Colon (tissue), 2 donors: ENCODE results near the gene ACSF3.
"Not testable (repeated sequence)": the region's sequence is repeated elsewhere in the genome, so short reads cannot be mapped to it uniquely, and the experiment has no call there.

ENCODE experiments used
- FAIRE-seq: peaks from 2 replicates; lab custom pipeline; 2012; peaks lifted over from hg19 to GRCh38; lab: Jason Lieb, UNC
- donor health status: control.
- donor health status: control.

Gene ACSF3

DNA sequence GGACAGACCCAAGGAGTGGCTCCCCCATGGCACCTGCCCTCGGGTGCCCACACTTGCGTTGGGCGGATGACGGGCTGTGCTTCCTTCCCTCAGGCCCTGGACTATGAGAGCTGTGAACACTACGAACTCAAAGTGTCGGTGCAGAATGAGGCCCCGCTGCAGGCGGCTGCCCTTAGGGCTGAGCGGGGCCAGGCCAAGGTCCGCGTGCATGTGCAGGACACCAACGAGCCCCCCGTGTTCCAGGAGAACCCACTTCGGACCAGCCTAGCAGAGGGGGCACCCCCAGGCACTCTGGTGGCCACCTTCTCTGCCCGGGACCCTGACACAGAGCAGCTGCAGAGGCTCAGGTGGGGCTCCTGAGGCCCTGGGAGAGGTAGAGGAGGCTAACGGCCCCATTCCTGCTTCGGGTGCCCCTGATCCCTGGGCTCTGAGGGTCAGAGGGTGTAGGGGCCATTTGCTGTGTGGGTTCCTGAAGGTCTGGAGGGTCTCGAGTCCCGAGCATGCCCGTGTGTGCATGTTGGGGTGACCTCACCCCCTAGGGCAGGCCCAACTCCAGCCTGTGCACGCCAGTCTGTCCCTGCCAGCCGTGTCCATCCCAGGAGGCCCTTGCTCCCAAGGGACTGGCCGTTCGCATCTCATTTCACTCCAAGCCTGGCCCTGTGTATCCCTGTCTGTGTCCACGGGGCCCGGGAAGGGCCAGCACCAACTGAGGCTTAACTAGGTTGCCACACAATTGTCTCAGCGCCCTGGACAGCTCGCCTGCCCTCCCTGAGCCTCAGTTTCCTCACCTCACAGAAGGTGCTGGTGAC, 96.7 kb downstream of the ACSF3 start:
- no peak for FAIRE-seq

DNA sequence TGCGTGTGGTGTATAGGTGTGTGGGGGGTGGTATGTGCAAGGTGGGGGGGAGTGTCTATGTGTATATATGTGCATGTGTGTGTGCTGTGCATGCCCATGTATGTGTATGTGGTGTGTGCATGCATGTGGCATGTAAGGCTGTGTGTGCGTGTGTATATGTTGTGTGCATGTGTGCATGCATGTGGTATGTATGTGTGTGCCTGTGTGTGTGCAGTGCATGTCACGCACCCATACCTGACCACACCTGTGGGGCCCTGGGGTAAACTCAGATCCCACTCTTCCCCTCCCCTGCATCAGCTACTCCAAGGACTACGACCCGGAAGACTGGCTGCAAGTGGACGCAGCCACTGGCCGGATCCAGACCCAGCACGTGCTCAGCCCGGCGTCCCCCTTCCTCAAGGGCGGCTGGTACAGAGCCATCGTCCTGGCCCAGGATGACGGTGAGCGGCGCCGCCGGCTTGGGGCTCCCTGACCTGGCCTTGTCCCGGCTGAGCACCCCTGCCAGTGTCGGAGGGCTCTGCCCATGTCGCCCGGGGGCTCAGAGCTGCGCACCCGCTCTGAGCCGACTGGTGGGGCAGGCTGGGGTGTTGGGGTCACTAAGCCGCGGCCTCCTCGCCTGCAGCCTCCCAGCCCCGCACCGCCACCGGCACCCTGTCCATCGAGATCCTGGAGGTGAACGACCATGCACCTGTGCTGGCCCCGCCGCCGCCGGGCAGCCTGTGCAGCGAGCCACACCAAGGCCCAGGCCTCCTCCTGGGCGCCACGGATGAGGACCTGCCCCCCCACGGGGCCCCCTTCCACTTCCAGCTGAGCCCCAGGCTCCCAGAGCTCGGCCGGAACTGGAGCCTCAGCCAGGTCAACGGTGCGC, 97.6 kb downstream of the ACSF3 start:
- FAIRE-seq, result no peak

GRCh38 chr16:89191901-89192185, 98.2 kb downstream of the ACSF3 start:
- no peak for FAIRE-seq

DNA sequence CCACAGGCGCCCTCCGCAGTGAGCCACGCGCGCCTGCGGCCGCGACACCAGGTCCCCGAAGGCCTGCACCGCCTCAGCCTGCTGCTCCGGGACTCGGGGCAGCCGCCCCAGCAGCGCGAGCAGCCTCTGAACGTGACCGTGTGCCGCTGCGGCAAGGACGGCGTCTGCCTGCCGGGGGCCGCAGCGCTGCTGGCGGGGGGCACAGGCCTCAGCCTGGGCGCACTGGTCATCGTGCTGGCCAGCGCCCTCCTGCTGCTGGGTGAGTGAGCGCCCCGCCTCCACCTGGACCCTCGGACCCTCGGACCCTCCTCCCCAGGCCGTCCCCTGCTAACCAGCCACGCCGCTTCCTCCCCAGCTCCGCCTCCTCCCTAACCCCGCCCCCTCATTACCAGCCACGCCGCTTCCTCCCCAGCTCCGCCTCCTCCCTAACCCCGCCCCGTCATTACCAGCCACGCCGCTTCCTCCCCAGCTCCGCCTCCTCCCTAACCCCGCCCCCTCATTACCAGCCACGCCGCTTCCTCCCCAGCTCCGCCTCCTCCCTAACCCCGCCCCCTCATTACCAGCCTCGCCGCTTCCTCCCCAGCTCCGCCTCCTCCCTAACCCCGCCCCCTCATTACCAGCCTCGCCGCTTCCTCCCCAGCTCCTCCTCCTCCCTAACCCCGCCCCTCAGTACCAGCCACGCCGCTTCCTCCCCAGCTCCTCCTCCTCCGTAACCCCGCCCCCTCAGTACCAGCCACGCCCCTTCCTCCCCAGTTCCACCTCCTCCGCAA, 98.7 kb downstream of the ACSF3 start:
- not testable (repeated sequence) for FAIRE-seq

DNA sequence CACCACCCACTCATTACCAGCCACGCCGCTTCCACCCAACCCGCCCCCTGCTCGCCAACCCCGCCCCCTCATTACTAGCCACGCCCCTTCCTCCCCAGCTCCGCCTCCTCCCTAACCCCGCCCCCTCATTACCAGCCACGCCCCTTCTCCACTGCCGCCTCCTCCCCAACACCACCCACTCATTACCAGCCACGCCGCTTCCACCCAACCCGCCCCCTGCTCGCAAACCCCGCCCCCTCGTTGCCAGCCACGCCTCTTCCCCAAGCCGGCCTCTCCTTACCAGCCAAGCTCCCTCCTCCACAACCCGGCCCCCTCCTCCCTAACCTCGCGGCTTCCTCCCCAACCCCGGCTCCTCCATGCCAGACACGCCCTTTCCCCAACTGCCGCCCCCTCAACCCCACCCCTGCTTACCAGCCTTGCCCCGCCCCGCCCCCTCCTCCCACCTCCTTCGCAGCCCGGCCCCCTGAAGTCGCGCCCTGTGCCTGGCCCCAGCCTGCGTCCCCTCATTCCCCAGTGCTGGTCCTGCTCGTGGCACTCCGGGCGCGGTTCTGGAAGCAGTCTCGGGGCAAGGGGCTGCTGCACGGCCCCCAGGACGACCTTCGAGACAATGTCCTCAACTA, 99.4 kb downstream of the ACSF3 start:
- FAIRE-seq, result no peak

DNA sequence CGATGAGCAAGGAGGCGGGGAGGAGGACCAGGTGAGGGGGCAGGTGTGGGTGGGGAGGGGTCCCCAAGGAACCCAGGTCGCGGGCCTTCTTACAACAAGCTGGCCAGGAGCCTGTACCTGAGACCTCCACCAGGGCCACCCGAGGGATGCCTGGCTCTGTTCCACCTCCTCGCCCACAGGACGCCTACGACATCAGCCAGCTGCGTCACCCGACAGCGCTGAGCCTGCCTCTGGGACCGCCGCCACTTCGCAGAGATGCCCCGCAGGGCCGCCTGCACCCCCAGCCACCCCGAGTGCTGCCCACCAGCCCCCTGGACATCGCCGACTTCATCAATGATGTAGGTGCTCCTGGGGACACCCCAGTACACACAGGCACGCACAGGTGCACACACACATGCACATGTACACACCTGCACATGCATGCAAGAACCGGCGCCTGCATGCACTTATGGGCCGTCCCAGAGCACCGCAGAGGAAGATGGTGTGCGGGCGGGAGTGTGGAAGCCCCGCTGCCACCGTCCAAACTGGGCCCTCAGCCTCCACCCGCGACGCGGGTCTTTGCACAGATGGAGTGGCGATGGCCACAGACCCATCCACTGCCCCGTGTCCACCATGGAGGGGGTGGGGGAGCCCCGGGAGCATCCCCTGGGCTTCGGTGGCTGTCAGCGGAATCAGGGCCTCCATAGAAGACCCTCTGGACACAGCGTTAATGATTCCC, 100.1 kb downstream of the ACSF3 start:
- no peak for FAIRE-seq

- FAIRE-seq, result no peak
These were observed 101.0 kb downstream of the ACSF3 start for GRCh38 chr16:89194340-89195311.

DNA sequence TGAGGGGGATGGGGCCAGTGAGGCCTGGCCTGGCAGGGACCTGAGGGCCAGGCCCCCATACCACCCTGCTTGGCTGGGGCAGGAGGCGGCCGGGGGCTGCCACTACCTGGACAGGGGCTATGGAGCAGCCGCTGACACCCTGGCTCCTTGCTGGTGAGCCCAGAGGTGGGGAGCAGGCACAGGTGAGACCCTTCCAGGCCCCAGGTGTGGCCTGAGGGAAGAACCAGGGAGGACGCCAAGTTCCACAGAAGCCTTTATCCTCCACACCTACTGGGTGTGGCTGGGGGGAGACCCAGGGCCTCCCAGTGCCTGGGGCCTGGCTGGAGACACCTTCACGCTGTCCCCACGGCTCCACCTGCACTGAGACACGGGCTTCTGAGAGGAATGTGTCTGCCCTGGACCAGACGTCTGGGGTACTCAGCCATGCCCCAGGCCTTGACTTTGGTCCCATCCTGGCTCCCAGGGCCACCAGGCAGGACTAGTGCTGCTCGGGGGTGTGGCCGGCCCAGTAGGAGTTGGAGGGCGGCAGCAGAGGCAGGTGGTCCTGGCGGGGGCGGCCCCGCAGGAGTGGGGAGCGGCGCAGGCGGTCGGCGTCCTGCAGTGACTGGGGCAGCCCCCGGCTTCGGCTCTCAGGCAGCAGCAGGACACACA, 102.0 kb downstream of the ACSF3 start:
- FAIRE-seq, result no peak

DNA sequence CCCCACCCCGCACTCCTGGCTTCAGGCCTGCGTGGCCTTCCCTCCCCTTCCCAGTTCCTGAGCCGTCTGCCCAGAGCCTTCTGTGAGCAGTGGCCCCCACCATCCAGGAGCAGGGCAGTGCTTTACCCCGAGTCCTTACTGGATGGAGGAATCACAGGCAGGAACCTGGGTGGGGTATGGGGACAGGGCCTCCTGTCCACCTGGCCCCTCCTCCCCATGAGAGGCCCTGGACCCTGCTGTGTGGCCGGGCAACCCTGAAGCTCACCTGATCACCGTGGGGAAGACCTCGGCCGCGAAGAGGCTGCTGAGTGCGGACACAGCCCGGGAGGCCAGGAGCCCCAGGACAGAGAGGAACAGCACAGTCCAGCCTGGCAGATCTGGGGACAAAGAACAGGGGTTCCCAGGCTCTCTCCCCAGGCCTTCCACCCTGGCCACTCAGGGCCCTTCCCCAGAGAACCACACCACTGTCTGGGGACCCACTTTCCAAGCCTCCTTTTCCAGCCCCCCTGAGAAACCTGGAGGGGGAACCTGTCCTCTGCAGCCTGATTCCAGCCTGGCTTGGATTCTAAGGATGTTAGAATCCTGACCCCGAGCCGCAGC, 103.5 kb downstream of the ACSF3 start:
- FAIRE-seq, result no peak

GRCh38 chr16:89197633-89198416, 104.2 kb downstream of the ACSF3 start:
- no peak for FAIRE-seq

- no peak for FAIRE-seq
These were observed 105.0 kb downstream of the ACSF3 start for GRCh38 chr16:89198417-89199240.

- FAIRE-seq, result no peak
These were observed 105.8 kb downstream of the ACSF3 start for GRCh38 chr16:89199241-89200123.

GRCh38 chr16:89200124-89200849, 106.6 kb downstream of the ACSF3 start, which contains the start of gene SLC22A31:
Gene SLC22A31, minus strand, starts transcription at chr16:89200537. Its CDS starts 36 bp downstream, at chr16:89200501.
- FAIRE-seq, result no peak

DNA sequence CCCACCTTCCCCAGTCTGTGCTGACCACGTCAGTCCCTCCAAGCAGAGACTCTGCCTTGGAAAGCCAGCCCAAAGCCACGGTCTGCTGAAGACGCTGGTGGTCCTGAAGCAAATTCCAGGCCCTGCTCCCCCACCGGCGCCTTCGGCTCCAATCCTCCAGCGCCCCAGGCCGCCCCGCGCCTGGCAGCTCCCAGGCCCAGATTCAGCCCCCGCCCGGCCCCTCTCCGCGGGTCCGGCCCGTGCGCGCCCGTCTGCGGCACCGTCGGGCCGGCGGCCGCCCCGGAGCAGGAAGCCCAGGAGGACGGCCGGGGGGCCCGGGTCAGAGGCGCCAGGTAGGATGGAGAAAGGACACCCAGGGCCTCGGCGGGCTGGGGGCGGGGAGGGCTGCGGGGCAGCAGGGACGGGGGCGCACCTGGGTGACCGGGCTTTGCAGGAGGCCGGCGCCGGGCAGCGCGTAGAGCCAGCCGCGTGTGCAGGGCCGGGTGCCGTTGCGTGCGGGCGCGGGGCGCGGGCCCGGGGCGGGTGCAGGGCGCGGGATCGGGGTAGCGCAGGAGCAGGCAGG, 107.3 kb downstream of the ACSF3 start:
- no peak for FAIRE-seq
